H9 (cell line): ENCODE measurements around the gene FBN1. TPM values are rescaled to one million over a fixed set of nuclear protein-coding genes. Genes with fewer than 3 reads are reported as not detected.

Source experiments
- DNase-seq: peaks from one replicate; pipeline ENCODE4 v3.0.0-alpha.2; 2017
- H2AFZ ChIP-seq: one replicate; pipeline ENCODE4 v1.6.1; 2013; ENCODE audit warnings: mild to moderate bottlenecking, low read length, control low read depth, moderate library complexity
- H2AK5ac ChIP-seq: 2 replicates; pipeline ENCODE4 v1.6.1; 2013; ENCODE audit warnings: low read length, control low read depth, mixed read lengths; ENCODE audit not compliant: insufficient read length
- H2BK120ac ChIP-seq: one replicate; pipeline ENCODE4 v1.6.1; 2013; ENCODE audit warnings: low read depth, mild to moderate bottlenecking, low read length, control low read depth, inconsistent platforms; ENCODE audit not compliant: poor library complexity, severe bottlenecking
- H2BK12ac ChIP-seq: 2 replicates; pipeline ENCODE4 v1.6.1; 2013; ENCODE audit warnings: low read length, control low read depth, mixed read lengths, low read depth; ENCODE audit not compliant: insufficient read length
- H2BK15ac ChIP-seq: 2 replicates; pipeline ENCODE4 v1.6.1; 2013; ENCODE audit warnings: low read depth, low read length, control low read depth
- H2BK20ac ChIP-seq: one replicate; pipeline ENCODE4 v1.6.1; 2013; ENCODE audit warnings: low read depth, mild to moderate bottlenecking, low read length, control low read depth, inconsistent platforms; ENCODE audit not compliant: poor library complexity, severe bottlenecking
- H2BK5ac ChIP-seq: 2 replicates; pipeline ENCODE4 v1.6.1; 2013; ENCODE audit warnings: low read length, control low read depth, mixed read lengths; ENCODE audit not compliant: insufficient read length
- H3K14ac ChIP-seq: 2 replicates; pipeline ENCODE4 v1.6.1; 2013; ENCODE audit warnings: low read length, control low read depth; ENCODE audit not compliant: insufficient read depth
- H3K18ac ChIP-seq: 2 replicates; pipeline ENCODE4 v1.6.1; 2013; ENCODE audit warnings: low read depth, mild to moderate bottlenecking, mixed read lengths, low read length, control low read depth; ENCODE audit not compliant: insufficient read length
- H3K23ac ChIP-seq: 2 replicates; pipeline ENCODE4 v1.6.1; 2013; ENCODE audit warnings: low read length, control low read depth, mixed read lengths, low read depth; ENCODE audit not compliant: insufficient read length
- H3K23me2 ChIP-seq: 2 replicates; pipeline ENCODE4 v1.6.1; 2013; ENCODE audit warnings: low read depth, mild to moderate bottlenecking, mixed read lengths, low read length, control low read depth; ENCODE audit not compliant: insufficient read length, poor library complexity, severe bottlenecking
- H3K27ac ChIP-seq: 2 replicates; pipeline ENCODE4 v1.5.1; 2013; ENCODE audit warnings: low read length, control low read depth, mixed read lengths, low read depth; ENCODE audit not compliant: insufficient read length
- H3K27me3 ChIP-seq: 2 replicates; pipeline ENCODE4 v1.6.1; 2013; ENCODE audit warnings: low read length, control low read depth, inconsistent platforms; ENCODE audit not compliant: insufficient read depth
- H3K4ac ChIP-seq: 2 replicates; pipeline ENCODE4 v1.6.1; 2013; ENCODE audit warnings: low read depth, mild to moderate bottlenecking, control low read depth, inconsistent platforms, low read length, moderate library complexity
- H3K4me1 ChIP-seq: 2 replicates; pipeline ENCODE4 v1.6.1; 2013; ENCODE audit warnings: low read length, control low read depth, inconsistent platforms; ENCODE audit not compliant: insufficient read depth
- H3K4me2 ChIP-seq: 2 replicates; pipeline ENCODE4 v1.6.1; 2013; ENCODE audit warnings: low read length, control low read depth, mixed read lengths; ENCODE audit not compliant: insufficient read length, insufficient read depth
- H3K56ac ChIP-seq: 2 replicates; pipeline ENCODE4 v1.6.1; 2013; ENCODE audit warnings: low read depth, mild to moderate bottlenecking, mixed read lengths, low read length, control low read depth; ENCODE audit not compliant: insufficient read length
- H3K79me1 ChIP-seq: 2 replicates; pipeline ENCODE4 v1.6.1; 2013; ENCODE audit warnings: low read depth, mild to moderate bottlenecking, moderate library complexity, low read length, control low read depth, inconsistent platforms; ENCODE audit not compliant: insufficient read depth, poor library complexity, severe bottlenecking
- H3K79me2 ChIP-seq: 2 replicates; pipeline ENCODE4 v1.6.1; 2013; ENCODE audit warnings: low read length, control low read depth, inconsistent platforms; ENCODE audit not compliant: insufficient read depth
- H3K9ac ChIP-seq: 2 replicates; pipeline ENCODE4 v1.6.1; 2013; ENCODE audit warnings: low read length, control low read depth, mixed read lengths; ENCODE audit not compliant: insufficient read length; ENCODE audit errors: extremely low read depth
- H3K9me3 ChIP-seq: one replicate; pipeline ENCODE4 v1.6.1; 2013; ENCODE audit warnings: low read depth, low read length, inconsistent platforms; ENCODE audit not compliant: control insufficient read depth
- H3T11ph ChIP-seq: one replicate; pipeline ENCODE4 v1.6.1; 2013; ENCODE audit warnings: mild to moderate bottlenecking, low read length, control low read depth, inconsistent platforms
- H4K20me1 ChIP-seq: one replicate; pipeline ENCODE4 v1.6.1; 2013; ENCODE audit not compliant: control insufficient read depth, insufficient read length, insufficient read depth
- H4K5ac ChIP-seq: 2 replicates; pipeline ENCODE4 v1.6.1; 2013; ENCODE audit warnings: low read depth, mild to moderate bottlenecking, mixed read lengths, low read length, control low read depth; ENCODE audit not compliant: insufficient read length
- H4K8ac ChIP-seq: replicated peaks from 2 replicates; pipeline ENCODE4 v1.6.1; 2013; ENCODE audit warnings: low read length, control low read depth, mixed read lengths, low read depth; ENCODE audit not compliant: insufficient read length
- H4K91ac ChIP-seq: 2 replicates; pipeline ENCODE4 v1.6.1; 2013; ENCODE audit warnings: low read depth, mild to moderate bottlenecking, moderate library complexity, mixed read lengths, low read length, control low read depth; ENCODE audit not compliant: insufficient read length
- H3K27ac Mint-ChIP-seq, 3 experiments: 2 replicates in 2 of 3; 3 replicates in 1 of 3; pipeline ENCODE4 v1.8.0; 2020 to 2021; ENCODE audit warnings: mixed read lengths in 3 of 3, mild to moderate bottlenecking in 1 of 3, moderate library complexity in 1 of 3
- H3K27me3 Mint-ChIP-seq: 2 replicates; pipeline ENCODE4 v1.8.0; 2021; ENCODE audit warnings: low read depth, mild to moderate bottlenecking, moderate library complexity, mixed read lengths
- H3K36me3 Mint-ChIP-seq, 3 experiments: 2 replicates in 2 of 3; 3 replicates in 1 of 3; pipeline ENCODE4 v1.8.0; 2020 to 2021; ENCODE audit warnings: low read depth in 3 of 3, mixed read lengths in 3 of 3; ENCODE audit not compliant: insufficient read depth in 1 of 3
- H3K4me1 Mint-ChIP-seq, 2 experiments: 2 replicates each; pipeline ENCODE4 v1.8.0; 2020; ENCODE audit warnings: mixed read lengths in 2 of 2
- H3K4me3 Mint-ChIP-seq, 2 experiments: 2 replicates in 1 of 2; 3 replicates in 1 of 2; pipeline ENCODE4 v1.8.0; 2020 to 2021; ENCODE audit warnings: mild to moderate bottlenecking in 2 of 2, mixed read lengths in 2 of 2, moderate library complexity in 1 of 2
- H3K9me3 Mint-ChIP-seq, 2 experiments: 2 replicates in 1 of 2; 3 replicates in 1 of 2; pipeline ENCODE4 v1.8.0; 2020; ENCODE audit warnings: mild to moderate bottlenecking in 2 of 2, mixed read lengths in 2 of 2, moderate library complexity in 1 of 2
- CTCF ChIP-seq: fragments of 200-600 bp; sonication (generic); conservative IDR thresholded peaks from 3 replicates; pipeline ENCODE4 v1.8.0; 2021; ENCODE audit warnings: antibody characterized with exemption, mild to moderate bottlenecking
- WGBS: extraction: QIAGEN DNeasy Blood & Tissue Kit; methylation state at CpG from one replicate; pipeline ENCODE4 v1.1.7; 2013; ENCODE audit warnings: missing lambda C conversion rate, low lambda C conversion rate, mixed read lengths; ENCODE audit not compliant: insufficient read length; ENCODE audit errors: extremely low coverage; 5-methylcytosine and 5-hydroxymethylcytosine counted together
- total RNA-seq: library from RNA; stranded (reverse); gene quantifications from 2 replicates; pipeline ENCODE4 v1.2.1, GENCODE V29; 2021

The FBN1 gene
- total RNA-seq, 1 experiment from 2014 or later = 3.6 TPM

DNA sequence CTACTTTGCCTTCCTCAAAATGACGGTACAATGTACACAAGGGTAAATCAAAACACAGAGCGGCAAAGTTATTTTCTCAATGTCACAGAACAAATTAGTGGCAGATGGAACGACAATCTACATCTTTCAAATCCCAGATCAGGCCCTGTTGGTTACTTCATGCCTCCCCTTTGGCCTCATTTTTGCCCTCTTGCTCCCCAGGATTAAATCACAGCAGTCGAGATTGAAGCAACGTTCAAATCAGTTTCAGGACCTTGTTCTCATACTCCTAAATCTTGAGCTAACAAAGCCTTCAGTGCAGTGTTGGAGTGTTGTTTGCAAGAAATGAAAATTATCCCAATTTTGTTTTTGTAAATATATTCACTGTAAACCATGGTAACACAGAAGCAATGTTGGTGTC, 91.4 kb downstream of the FBN1 start:
- Histone ChIP-seq H4K91ac (no peak overlapping the region), H4K5ac (no peak overlapping the region), H3K23me2 (no peaks in the 10 kb centered on the region), H2AFZ (no peak overlapping the region), H4K8ac (no peak overlapping the region), H3K27me3 (no peaks in the 10 kb centered on the region), H2BK5ac (no peak overlapping the region), H3K4ac (no peak overlapping the region), H3K4me1 (no peaks in the 10 kb centered on the region), H3T11ph (no peak overlapping the region), H3K4me2 (no peak overlapping the region), H3K79me1 (no peaks in the 10 kb centered on the region), H3K23ac (no peak overlapping the region), H3K9me3 (no peaks in the 10 kb centered on the region), H3K79me2 (no peaks in the 10 kb centered on the region), H3K14ac (no peak overlapping the region), H2BK12ac (no peak overlapping the region), H3K56ac (no peak overlapping the region), H2BK15ac (no peak overlapping the region), H3K18ac (no peak overlapping the region), H4K20me1 (no peaks in the 10 kb centered on the region), H2AK5ac (no peak overlapping the region), H2BK20ac (no peak overlapping the region), H3K9ac (no peak overlapping the region), H3K27ac (no peak overlapping the region), H2BK120ac (no peak overlapping the region)
- H3K36me3 Mint-ChIP-seq = no peaks in the 10 kb centered on the region
- H3K4me3 Mint-ChIP-seq = no peak overlapping the region
- no CpG with 5 or more reads among the region's 5 CpGs for WGBS
- no peaks in the 10 kb centered on the region for H3K9me3 Mint-ChIP-seq
- no peak overlapping the region for H3K27ac Mint-ChIP-seq
- no peaks in the 10 kb centered on the region for H3K27me3 Mint-ChIP-seq
- no peak for TF ChIP-seq CTCF
- H3K4me1 Mint-ChIP-seq = peaks cover 4 to 7% of the 10 kb centered on the region in 2 experiments
- DNase-seq = no peak
